Thoracic aorta (tissue), 2 donors: ENCODE measurements around the gene CDH26. TPM values are rescaled to one million over a fixed set of nuclear protein-coding genes. Genes with fewer than 3 reads are reported as not detected.

Experiments
- ATAC-seq: fragments of 150-250 bp; one replicate; pipeline ENCODE4 v1.8.0; 2017; ENCODE audit warnings: low read depth; ENCODE audit not compliant: insufficient number of reproducible peaks, low FRiP score
- DNase-seq: peaks from one replicate; pipeline ENCODE4 v3.0.0-alpha.2; 2020; ENCODE audit warnings: low spot score
- H3K27ac ChIP-seq, 2 donors: fragments of 200-600 bp; sonication (generic); 1 replicate in 1 of 2; 2 replicates in 1 of 2; pipeline ENCODE4 v1.5.1; 2016; ENCODE audit warnings: mild to moderate bottlenecking in 2 of 2, moderate library complexity in 2 of 2
- H3K27me3 ChIP-seq: fragments of 200-600 bp; sonication (generic); replicated peaks from 2 replicates; pipeline ENCODE4 v1.6.0; 2016; ENCODE audit warnings: mild to moderate bottlenecking; ENCODE audit not compliant: insufficient read depth
- H3K36me3 ChIP-seq: fragments of 200-600 bp; sonication (generic); one replicate; pipeline ENCODE4 v1.5.1; 2016
- H3K4me1 ChIP-seq, 2 donors: fragments of 200-600 bp; sonication (generic); 1 replicate in 1 of 2; 2 replicates in 1 of 2; pipeline versions ENCODE4 v1.5.1 to v1.6.0; 2016; ENCODE audit warnings: low read depth in 2 of 2, mild to moderate bottlenecking in 1 of 2; ENCODE audit not compliant: control insufficient read depth in 1 of 2
- H3K4me3 ChIP-seq: fragments of 200-600 bp; sonication (generic); 2 replicates; pipeline ENCODE4 v1.5.1; 2016; ENCODE audit warnings: mild to moderate bottlenecking
- H3K9me3 ChIP-seq: fragments of 200-600 bp; sonication (generic); 2 replicates; pipeline ENCODE4 v1.5.1; 2016
- total RNA-seq, 2 donors: library from RNA; depleted of rRNA; stranded (reverse); fragments of >200 nt; gene quantifications; one replicate each; pipeline versions ENCODE4 v1.1.0 to v1.2.3, GENCODE V29; 2016
- TF ChIP-seq, protein P1 (sequence below): fragments of 200-600 bp; sonication (generic); IDR thresholded peaks from one replicate; pipeline ENCODE4 v1.5.1; 2019; ENCODE audit warnings: antibody characterized with exemption

CDH26 gene
- total RNA-seq, 2 donors from 2014 or later: 2.3 to 2.5 TPM

DNA sequence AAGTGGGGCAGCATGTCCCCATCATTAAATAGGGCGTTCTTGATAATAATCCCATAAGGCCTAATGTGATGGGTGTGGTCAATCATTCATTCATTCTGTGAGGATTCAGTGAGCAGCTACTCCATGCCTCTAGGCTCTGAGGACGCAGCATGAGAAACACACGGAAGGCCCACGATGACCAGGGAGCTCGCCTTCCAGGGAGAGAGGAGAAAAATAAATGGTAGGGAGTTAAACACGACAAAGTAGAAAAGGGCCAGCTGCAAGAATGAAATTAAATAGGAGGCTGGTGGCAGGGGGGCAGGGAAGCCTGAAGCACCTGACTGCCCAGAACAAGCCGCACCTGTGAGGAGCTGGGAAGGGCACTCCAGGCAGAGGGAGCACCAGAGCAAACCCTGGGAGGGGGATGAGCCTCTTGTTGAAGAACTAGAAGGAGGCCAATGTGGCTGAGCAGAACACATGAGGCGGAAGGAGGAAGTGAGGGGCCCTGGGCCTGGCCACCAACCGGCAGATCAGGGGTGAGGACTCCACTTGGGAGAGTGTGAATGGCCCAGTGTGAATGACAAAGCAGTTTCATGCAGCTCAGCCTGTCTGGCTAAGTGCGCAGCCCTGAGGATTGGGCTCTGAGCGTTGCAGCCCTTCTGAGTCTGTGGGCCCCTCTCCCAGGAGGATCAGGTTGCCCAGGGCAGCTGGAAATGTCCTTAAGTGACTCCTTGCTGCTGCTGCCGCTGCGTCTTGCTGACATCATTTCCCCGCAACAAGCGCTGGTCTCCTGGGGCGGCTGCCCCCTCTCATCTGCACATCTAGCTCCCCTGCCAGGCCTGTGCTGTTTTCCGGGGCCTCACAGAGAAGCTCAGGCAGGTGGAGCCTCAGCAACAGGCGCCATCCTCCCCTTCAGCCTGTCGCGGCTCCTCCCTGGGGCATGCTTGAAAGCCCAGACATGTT lies 99.9 kb downstream of the CDH26 start:
- no peak for ATAC-seq
- Histone ChIP-seq H3K4me3 (peak overlapping the region; percentile 33), H3K27me3 (no peaks in the 10 kb centered on the region), H3K27ac (no peak overlapping the region), H3K4me1 (peaks cover 7 to 28% of the 10 kb centered on the region in 2 donors), H3K9me3 (no peaks in the 10 kb centered on the region), H3K36me3 (no peaks in the 10 kb centered on the region)
- TF ChIP-seq, protein P1, sequence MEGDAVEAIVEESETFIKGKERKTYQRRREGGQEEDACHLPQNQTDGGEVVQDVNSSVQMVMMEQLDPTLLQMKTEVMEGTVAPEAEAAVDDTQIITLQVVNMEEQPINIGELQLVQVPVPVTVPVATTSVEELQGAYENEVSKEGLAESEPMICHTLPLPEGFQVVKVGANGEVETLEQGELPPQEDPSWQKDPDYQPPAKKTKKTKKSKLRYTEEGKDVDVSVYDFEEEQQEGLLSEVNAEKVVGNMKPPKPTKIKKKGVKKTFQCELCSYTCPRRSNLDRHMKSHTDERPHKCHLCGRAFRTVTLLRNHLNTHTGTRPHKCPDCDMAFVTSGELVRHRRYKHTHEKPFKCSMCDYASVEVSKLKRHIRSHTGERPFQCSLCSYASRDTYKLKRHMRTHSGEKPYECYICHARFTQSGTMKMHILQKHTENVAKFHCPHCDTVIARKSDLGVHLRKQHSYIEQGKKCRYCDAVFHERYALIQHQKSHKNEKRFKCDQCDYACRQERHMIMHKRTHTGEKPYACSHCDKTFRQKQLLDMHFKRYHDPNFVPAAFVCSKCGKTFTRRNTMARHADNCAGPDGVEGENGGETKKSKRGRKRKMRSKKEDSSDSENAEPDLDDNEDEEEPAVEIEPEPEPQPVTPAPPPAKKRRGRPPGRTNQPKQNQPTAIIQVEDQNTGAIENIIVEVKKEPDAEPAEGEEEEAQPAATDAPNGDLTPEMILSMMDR: no peak
- DNase-seq: no peak

DNA sequence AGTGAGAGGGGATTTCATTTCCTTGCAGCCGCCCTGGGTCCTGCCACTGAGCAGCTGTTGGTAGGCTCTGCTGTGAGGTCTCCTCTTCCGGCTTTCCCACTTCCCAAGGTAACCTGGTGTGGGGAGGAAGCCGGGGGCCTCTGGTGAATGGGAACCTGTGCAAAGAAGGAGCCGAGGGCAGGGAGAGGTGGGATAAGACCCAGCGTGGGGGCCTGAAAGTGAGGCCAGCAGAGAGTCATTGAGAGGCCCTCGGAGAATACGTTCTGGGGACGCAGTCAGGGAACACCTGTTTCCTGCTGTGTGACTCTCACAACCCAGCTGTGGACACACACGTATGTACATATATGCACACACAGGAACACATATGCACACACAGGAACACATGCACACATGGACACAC lies 100.7 kb downstream of the CDH26 start:
- TF ChIP-seq, protein P1: no peak
- no peak overlapping the region for H3K27ac ChIP-seq
- H3K4me3 ChIP-seq: no peak overlapping the region
- no peak for DNase-seq
- H3K9me3 ChIP-seq: no peaks in the 10 kb centered on the region
- H3K36me3 ChIP-seq: no peaks in the 10 kb centered on the region
- peaks cover 10 to 36% of the 10 kb centered on the region in 2 donors for H3K4me1 ChIP-seq
- H3K27me3 ChIP-seq: no peaks in the 10 kb centered on the region
- ATAC-seq: no peak

DNA sequence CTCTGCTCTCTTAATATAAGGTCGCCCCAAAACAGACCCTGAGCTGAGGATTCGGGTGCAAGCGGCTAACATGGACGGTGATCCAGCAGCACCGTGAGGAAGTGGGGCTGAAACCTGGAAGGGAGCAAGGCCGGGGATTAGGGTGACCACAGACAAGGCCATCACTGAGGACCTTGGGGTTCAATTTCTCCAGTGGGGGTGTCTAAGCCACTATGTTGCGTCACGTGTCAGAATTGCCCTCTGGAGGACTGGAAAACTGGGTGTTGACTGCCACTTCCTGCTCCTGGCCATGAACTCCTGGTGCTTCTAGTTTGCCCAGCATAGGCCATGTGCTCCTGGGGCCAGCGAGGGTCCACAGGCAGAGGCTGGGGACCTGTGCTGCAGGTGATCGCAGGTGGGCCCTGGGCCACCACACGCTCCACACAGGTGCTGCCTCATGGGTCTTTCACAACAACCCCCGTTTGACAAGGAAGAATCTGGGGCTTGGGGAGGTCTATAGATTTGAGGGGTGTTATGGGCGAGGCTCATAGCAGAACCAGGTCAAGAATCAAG lies 101.9 kb downstream of the CDH26 start:
- H3K4me3 ChIP-seq: no peak overlapping the region
- TF ChIP-seq, protein P1: no peak
- peaks cover 10 to 37% of the 10 kb centered on the region in 2 donors for H3K4me1 ChIP-seq
- H3K36me3 ChIP-seq: no peaks in the 10 kb centered on the region
- no peak overlapping the region for H3K27ac ChIP-seq
- no peaks in the 10 kb centered on the region for H3K9me3 ChIP-seq
- ATAC-seq: no peak
- DNase-seq: no peak
- H3K27me3 ChIP-seq: no peaks in the 10 kb centered on the region

DNA sequence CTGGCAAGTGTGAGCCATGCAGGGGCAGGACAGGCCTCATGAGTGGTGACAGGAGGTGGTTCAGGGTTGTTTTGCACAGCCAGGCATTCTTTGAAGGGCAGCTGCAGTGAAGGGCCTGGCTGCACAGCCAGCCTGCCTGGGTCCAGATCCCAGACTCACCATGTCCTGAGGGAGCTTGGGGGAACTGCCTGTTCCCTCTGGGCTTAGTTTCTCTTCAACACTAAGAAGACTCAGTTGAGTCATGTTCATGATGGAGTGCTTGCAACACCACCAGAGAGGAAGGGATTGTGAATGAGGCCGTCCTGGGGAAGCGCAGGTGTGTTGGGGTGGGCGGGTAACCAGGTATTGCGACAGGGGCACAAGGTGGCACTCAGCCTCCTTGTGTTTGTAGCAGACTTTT lies 102.4 kb downstream of the CDH26 start:
- H3K4me1 ChIP-seq: peaks cover 10 to 37% of the 10 kb centered on the region in 2 donors

More for the DNA sequence above, 102.4 kb downstream of the CDH26 start:
- H3K27me3 ChIP-seq: no peaks in the 10 kb centered on the region
- TF ChIP-seq, protein P1: no peak
- H3K4me3 ChIP-seq: no peak overlapping the region
- no peaks in the 10 kb centered on the region for H3K36me3 ChIP-seq
- no peak for DNase-seq
- ATAC-seq: no peak
- H3K27ac ChIP-seq: no peak overlapping the region
- H3K9me3 ChIP-seq: no peaks in the 10 kb centered on the region
